Measurements from ENCODE around the gene FMO2.
"Not testable (repeated sequence)": the region's sequence is repeated elsewhere in the genome, so short reads cannot be mapped to it uniquely, and the experiment has no call there.

Gene FMO2

DNA sequence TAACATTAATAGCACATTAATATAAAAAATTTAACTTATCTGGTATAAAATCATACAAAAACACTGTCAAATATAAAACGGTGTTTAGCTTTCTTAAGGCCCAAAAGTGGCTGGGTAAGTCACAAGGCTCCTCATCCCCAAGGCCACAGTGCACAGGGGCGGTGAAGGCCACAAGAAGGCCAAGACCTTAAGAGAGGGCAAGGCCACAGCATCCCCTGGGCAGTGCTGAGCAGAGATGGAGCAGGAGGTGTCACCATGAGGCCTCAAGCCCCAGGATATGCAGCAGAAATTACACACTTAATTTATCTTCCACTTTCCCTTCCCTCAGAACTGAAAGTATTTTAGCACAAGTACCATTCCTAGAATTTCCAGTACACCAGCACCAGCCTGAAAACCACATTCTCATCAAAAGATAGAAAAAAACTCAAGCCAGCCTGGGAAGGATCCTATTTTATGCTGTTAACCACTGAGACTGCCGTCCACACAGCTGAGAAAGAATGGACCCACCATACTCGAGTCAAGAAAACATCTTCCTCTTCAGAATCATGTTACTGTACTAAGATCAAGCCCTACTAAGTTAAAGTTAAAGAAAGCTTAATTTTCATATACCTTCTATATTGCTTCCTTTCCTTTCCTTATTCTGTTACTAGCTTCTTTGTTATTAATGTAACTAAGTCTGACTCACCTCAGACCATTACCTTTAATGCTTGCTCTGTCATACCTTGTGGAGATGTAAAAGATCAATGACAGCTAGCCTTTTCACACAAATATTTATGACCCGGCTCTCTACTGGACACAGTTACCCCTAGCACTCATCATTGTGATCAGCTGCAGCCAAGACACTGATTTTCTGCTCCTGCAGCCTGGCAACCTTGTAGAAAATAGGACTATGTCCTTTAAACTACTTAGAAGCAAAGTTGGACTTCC is 36.8 kb downstream of the FMO2 start:
- DNase-seq = peak; percentile 67

DNA sequence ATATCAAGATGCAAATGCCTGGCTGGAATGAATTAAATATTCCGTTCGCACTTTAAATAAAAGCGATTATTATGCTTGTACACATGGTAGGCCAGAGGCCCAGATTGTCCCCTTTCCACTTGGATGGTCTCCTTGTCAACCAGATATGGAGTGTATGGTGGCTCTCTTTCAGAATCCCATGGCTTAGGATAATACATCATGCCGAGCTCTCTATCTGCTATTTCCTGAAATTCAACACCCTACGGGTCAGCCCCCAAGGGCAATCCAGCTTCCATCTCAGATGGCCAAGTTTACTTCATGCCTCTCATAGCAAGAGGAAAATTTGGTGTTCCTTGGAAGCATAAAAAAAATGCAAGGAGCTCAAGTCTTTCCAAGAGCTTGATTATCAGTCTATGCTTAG is 37.8 kb downstream of the FMO2 start:
- no peak for DNase-seq

DNA sequence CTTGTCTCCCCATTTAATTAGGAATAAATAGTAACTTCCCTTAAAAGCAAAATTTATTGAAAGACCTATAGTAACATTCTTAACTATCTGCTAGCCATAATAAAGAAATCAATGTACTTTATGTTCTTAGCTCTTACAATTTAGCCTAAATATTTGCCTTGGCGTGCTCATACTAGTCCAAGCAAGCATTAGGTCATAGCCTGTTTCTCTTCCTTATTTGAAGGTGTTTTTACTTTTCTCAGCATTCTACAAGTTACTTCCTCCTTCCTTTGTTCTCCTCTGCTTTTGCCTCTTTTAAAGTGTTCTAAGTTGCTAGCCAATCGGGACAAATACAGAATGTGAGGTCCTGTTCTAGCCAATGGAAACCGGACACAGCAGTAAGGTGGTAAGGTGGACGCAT is 39.2 kb downstream of the FMO2 start:
- DNase-seq = not testable (repeated sequence)

DNA sequence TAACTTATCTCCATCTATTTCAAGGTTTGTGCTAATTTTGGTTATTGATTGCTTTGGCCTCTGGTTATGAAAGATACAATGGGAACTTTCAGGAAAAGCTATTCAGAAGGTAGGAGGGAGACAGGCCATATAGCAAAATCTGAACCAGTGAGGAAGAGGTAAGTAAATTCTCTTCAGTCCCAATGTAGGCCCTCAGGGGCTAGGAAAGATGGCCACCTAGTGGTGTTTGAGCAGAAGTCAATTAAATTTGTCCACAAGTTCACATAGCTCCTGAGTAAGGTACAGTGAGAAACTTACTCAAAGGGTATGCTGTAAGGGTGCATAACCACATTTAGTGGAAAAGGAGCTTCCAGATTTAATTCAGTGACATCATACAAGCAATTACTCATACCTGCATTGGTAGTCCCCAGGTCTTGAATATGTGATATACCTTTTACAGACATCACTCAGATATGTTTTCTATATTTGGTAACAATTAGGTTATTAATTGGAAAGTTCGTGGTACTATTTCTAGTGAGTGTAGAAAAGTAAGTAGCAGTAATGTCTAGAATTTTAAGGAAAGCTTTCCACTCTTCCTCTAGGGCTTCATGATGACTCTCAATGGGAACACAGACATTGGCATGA is 41.8 kb downstream of the FMO2 start:
- peak; percentile 81 for DNase-seq

DNA sequence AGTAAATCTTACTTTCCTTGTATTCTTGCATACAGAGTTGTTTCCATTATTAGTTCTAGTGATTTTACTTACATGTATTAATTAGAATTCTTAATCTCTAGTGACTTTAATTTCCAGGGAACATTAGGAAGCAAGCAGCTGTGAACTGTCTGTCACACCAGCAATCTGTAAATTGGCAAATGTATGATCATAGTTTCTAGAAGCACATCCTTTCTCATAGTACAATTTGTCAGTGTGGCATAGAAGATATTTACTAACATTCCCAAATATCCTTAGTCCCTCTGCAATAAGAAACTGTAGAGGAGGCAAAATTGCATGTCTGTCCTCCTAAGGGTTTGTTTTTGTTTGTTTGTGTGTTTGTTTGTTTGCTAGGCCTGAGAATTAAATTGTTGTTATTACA is 46.2 kb downstream of the FMO2 start:
- no peak for DNase-seq

DNA sequence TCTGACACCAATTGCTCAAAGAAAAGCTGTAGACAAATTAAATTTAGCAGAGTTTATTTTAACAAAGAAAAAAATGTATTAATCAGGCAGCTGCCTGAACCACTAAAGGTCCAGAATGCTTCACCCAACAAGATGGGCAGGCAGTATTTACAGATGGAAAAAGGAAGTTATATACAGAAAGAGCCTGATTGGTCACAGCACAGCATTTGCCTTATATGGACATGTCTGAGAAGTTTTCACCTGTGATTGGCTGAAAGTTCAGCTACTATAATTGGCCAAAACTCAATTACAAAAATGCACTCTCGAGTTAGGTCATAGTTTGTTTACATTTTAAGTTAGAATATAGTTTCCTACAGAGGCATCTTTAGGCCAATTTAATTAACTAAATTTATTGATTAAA is 48.1 kb downstream of the FMO2 start:
- no peak for DNase-seq

DNA sequence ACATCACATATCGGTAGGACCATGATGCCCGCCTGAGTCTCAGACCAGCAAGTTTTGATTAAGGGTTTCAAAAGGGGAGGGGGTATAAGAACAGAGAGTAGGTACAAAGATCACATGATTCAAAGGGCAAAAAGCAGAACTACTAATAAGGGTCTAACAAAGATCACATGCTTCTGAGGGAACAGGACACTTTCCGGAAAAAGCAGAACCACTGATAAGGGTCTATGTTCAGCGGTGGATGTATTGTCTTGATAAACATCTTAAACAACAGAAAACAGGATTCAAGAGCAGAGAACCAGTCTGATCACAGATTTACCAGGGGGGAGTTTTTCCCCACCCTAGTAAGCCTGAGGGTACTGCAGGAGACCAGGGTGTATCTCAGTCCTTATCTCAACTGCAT is 51.1 kb downstream of the FMO2 start:
- DNase-seq = not testable (repeated sequence)

DNA sequence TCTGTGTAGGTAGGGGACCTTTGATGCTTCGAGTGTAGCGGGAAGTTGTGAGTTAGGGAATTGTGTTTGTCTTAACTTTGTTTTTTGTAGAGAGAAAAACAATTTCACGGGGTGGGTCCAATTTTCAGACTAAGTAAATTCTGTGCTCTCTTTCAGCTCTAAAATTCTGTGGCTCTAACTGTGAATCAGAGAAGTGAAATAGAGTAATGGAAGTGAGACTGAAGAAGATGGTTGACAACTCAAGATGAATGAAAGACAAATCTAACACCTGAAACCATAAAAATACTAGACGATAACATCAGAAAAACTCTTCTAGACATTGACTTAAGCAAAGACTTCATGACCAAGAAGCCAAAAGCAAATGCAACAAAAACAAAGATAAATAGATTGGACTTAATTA is 58.8 kb downstream of the FMO2 start:
- DNase-seq = no peak

DNA sequence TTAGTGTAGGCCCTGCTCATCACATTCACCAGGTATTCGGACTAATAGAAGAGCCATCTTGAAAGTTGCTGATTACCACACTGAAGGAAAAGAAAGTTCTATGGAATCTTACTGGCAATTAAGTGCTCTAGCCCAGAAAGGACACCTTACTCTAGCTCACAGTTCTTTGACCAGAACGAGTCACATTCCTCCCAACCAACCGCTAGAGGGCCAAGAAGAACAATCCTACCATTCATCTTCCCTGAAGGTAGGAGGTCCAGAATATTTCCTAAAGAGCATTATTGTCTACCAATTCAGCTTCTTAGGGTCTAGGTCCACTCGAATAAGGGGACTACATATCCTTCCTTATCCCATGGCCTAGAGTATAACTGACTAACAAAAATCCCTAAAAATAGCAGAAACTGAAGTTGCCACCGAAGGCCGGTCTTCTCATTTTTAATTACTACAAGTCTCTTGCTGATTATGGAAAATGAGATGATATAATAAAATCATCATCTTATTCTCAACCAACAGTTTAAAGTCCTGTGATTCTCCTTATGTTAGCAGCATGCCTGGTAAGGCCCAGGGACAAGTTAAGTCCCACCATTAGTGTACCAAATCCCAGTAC is 60.5 kb downstream of the FMO2 start:
- no peak for DNase-seq

DNA sequence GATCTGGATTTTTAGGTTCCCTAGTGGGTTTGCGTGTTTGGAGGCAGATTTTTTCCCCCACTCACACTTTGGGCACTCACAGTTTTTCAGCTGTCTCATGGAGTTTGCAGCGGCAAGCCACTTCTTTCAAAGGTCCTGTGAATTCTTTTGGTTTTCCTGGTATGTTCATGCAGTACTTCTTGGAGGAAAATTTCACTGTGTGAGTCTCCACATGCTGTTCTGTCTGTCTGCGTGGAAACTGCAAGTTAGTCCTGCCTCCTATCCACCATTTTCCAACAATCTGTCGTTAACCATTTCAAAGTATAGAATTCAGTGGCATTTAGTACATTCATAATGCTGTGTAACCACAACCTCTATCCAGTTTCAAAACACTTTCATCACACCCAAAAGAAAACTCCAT is 62.4 kb downstream of the FMO2 start:
- no peak for DNase-seq

DNA sequence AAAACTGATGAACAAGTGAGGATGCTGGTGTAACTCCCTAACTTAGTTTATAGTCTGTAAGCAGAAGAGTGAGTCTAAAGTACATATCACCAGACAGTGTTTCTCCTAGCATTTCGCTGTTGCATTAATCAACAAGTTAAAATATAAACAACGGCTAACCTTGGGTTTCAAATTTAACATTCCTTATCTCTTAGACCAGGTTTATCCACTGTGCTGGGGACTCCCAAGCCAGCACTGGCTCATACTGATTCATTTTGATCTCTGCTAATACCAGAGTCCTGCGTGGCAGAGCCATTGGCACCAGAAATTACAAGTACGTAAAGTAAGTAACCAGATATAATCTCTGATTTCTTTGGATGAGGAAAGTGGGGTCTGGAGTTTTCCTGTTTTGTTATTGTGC is 63.2 kb downstream of the FMO2 start, which contains the start of gene FMO1:
Gene FMO1 (plus strand): TSS at position 193 of the 400 bp plus-strand sequence. CDS start 9,594 bp downstream, outside the sequence.
- no peak for DNase-seq

DNA sequence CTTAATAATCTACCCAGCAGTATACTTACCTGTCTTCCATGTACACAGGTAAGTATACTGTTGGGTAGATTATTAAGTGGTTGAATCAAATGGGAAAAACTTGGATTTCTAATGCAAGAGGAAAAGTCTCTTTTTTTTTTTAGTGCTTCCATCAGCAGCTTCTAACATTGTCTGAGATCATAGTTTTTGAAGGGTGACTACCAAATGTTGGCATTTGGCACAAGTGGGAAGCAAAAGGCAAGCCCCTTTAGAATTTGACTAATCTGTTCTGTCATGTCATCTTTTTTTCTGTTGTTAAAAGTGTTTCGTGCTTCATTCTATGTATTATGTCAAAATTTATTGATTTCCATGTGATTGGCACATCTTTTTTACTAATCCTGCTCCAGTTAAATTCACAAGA is 63.7 kb downstream of the FMO2 start:
- DNase-seq = no peak

DNA sequence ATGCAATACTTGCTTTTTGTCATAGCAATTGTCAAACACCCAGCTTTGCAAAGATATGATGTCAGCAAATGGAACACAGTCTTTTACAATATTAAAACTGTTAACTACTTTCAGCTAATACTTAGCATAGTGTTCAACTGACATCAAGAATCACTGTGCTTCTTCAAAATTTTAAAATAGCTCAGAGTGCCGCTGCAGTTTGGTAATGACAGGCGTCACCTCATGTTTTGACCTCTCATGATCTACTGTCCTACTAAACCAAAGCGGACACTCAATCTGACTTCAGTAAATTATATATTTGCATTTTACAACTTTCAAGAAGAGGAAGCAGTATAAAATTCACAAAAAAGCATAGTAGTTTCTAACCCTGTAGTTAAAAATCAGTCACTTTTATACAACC is 65.2 kb downstream of the FMO2 start:
- DNase-seq = no peak

DNA sequence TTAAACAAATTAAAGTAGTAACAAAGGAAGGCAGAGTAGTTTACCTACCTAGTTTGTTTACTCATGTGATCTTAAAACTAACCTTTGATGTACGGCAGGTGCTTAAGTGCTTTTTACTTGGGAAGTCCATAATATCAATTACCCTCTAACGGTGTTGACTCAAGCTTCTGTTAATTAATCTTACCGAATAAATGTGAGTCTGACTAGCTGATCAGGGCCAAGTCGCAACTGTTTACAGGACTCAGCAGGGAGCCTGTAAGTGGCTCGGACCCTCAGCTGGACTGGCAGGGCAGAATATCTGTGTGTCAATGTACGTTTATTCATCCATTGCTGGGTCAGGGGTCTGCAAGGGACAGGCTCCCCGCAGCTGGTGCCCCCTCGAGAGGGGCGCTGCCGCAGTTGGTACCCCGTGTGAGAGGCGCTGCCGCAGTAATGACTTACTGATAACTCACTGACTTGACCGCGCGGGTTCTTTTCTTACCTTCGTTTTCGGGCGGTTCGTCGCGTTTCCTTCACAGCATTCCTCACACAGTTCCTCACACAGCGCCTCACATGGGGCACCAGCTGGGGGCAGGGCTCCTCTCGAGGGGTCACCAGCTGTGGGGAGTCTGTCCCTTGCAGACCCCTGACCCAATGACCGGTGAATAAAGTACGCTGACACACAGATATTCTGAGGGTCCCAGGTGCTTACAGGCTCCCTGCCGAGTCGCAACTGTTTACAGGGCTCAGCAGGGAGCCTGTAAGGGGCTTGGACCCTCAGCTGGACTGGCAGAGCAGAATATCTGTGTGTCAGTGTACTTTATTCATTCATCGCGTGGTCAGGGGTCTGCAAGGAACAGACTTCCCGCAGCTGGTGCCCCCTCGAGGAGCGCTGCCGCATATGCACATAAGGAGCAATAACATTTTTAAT is 66.2 kb downstream of the FMO2 start:
- peak; percentile 68 for DNase-seq

DNA sequence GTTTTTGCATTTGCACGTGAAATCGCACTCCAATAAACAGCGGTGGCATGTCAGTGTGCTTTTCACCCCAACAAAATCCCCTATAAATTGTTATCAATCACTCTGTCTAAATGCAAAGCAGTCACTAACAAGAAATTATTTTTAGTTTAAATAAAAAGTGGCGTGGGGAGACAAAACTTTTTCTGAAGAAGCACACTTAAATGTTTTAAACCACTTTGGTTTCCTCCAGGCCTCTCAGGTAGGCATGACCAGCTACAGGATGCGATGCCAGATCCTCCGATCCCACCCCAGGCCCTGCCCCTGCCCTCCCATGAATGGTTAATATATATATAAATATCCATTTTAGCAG is 66.8 kb downstream of the FMO2 start:
- no peak for DNase-seq

DNA sequence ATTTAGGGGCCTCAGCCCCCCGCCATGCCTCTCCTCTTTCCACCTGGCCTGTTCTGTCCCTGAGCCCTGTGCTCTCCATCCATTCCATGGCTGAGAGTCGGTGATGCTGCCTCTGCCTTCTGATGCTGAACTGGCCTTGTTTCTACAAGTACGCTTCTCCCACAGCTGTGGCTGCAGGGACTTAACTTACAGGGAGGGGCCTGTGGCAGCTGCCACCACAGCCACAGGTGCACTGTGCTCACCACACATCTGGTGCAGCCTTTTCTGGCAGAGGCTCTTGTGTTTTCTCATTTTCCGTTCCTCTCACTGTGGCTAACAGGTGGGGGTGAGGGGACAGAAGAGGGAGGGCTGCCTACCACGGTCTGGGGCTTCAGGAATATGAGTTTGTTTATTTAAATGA is 67.4 kb downstream of the FMO2 start:
- DNase-seq = no peak

DNA sequence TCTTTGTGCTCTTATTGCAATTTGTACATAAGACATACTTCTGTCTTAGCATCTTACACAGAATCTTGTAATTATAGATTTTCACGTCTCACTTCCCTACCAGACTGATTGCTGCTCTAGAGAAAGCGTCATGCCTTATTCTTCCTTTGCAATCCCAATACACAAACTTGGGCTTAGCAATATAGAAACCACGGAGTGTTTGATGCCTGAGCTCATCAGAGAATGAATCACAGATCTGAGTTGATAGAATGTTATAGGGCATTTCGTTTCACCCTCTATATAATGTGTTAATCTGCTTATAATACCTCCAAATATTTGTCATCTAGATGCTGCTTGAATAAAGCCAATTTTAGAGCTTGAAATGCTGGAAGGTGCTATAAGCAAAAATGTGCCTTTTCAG is 69.8 kb downstream of the FMO2 start:
- no peak for DNase-seq

DNA sequence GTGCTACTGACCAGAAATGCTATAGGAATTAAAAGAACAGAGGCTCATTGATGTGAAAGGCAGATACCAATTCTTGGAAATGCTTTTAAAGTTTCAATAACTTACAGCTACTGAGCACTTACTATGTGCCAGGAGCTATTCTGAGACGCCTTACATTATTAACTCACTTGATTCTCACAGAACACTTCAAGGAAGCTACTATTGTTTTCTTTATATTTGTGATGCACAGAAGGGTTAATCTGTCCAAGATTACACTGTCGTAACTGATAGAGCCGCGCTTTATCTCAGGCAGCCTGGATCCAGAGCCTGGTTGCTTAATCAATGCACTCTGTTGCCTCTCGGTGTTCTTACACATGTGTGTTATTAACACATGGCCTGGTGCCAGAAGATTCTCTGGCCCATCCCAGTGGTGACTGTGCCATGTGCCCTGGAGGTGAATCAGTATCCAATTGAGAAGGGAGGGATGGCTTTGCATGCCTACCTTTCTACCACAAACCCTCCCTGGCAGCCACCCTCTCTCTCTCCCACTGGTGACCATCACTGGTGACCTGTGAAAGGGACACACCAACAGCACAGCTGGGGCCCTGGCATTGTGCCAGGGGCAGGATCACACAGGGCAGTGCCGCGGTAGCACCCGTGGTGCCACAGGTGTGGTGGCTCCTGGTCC is 72.0 kb downstream of the FMO2 start:
- no peak for DNase-seq

DNA sequence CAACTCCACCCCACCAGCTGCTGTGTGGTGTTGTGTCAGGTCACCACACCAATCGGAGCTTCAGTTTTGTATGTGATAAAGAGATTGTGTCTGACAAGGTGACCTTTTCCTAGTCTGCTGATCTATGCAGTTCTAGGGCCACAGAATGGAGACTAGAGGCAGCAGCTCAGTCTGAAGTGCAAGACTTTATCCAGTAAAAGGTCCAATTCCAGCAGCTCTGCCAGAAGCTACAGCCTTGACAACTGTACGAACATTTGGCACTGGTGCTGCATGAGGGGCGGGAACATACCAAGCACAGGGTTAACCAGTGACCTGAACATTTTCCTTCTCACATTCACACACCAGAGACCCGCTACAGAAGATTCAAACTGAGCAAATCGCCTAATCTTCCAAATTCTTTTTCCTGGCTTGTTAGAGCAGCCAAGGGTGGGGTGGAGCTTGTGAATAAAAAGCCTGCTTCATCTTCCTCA is 72.5 kb downstream of the FMO2 start:
- DNase-seq = no peak

DNA sequence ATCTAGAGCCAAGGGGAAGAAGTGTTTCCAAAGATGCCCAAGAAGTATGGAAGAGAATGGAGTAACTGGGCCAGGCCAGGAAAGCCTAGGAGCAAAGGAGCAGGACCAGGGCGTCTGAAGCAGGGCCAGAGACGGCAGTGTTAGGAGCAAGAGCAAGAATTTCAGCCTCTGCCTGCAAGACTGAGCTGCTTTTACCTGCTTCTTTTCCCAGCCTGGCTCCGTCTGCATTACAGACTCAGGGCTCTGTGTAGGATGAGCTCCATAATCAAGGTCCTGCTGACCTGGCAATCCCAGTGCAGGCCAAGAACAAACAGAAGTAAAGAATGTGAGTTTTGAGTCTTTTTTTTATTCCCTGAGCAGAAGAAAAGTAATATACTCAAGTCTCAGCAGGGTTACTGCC is 73.3 kb downstream of the FMO2 start:
- DNase-seq = peak; percentile 61

DNA sequence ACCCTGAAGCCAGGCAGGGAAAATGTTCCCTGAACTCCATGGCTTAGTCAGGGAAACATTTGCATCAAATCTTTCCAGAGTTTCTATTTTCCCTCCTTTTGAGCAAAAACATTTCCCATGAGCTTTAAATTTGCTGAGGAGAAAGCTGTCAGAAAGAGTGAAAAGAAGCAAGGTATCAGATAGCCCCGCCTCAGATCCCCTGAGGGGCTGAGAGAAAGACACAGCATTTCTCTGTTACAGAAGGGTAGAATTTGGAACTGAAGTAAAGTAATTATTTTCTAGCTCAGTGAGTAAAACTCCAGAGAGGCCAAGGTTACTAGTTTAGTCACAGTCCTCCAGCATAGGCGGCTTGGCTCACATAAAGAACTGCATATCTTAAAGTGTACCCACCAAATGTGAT is 73.8 kb downstream of the FMO2 start:
- no peak for DNase-seq
